T follicular helper cell (primary cell): Measurements from ENCODE around the gene CIITA.

Source experiments
- DNase-seq: peaks from one replicate; pipeline ENCODE4 v3.0.0-alpha.2; 2020; ENCODE audit warnings: low read depth

Gene CIITA

GRCh38 chr16:10979717-10980601 is 103.0 kb downstream of the CIITA start:
- DNase-seq: no peak

GRCh38 chr16:10980813-10981212 is 103.8 kb downstream of the CIITA start:
- no peak for DNase-seq

- DNase-seq: no peak
Measured at GRCh38 chr16:10981697-10982216, 104.8 kb downstream of the CIITA start.

- no peak for DNase-seq
Measured at GRCh38 chr16:10982465-10983150, 105.6 kb downstream of the CIITA start.

- no peak for DNase-seq
Measured at GRCh38 chr16:10983159-10983558, 106.2 kb downstream of the CIITA start.

- DNase-seq: no peak
Measured at GRCh38 chr16:10984509-10984908, 107.5 kb downstream of the CIITA start.
